GM10248 (cell line): ENCODE measurements around the gene LTN1.
"Not testable (repeated sequence)": the region's sequence is repeated elsewhere in the genome, so short reads cannot be mapped to it uniquely, and the experiment has no call there.

Source experiments
- CTCF ChIA-PET: fragments of 300-600 bp; sonication (Branson Sonifier 250); formaldehyde crosslinking; extraction: SDS; loops from one replicate; lab custom pipeline; 2021; ENCODE audit warnings: antibody characterized with exemption; lab: Yijun Ruan, JAX
- POLR2A ChIA-PET: fragments of 350-650 bp; sonication (Branson Sonifier 250); formaldehyde crosslinking; extraction: SDS; loops from one replicate; lab custom pipeline; 2020; ENCODE audit warnings: antibody characterized with exemption; lab: Yijun Ruan, JAX
- DNase-seq: peaks from one replicate; pipeline ENCODE4 v3.0.0; 2012; ENCODE audit errors: extremely low spot score
- TF ChIP-seq, protein P1 (sequence below): IDR thresholded peaks from 2 replicates; pipeline ENCODE4 v1.5.1; 2012; ENCODE audit warnings: mild to moderate bottlenecking, low read depth; ENCODE audit errors: extremely low read depth, missing control alignments, control extremely low read depth

The LTN1 gene

DNA sequence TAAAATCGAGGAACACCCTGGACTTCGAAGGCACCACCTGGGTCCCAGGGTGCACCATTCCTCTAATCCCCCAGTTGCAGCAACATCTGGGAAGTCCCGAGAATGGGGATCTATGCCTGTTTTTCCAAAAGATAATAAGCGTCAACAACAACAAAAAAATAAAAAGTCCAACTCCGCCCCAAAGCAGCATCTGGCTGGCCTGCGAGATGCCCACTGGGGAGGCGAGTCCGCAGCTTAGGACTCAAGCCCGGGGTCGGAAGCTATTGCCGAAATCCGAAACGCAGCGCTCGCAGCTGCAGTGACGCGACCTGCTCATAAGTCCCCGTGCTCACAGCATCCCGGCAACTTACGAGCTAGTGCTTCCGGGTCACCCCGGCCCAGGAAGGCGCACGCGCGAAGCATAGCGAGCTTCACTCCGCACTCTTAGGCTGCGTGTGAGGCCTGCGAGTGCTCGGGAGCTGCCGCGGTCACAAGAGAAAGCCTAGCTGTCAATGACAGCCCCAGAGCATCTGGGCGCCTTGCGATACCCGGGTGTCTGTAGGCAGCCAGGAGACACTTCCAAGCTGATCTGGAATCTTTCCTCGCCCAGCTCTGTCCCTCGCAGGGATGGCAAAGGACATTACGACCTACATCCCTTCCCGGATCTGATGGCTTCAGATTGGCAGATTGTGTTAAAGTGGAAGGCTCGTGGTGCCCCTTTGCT lies 9.9 kb upstream of the LTN1 start:
- POLR2A ChIA-PET = interaction anchor here (0.7 to 1.2 kb wide), 5 partner anchors 10 to 148 kb away, joined by 3 to 14 read pairs (median 12); partner anchors contain the start of genes LTN1, RWDD2B and USP16
- CTCF ChIA-PET = interaction anchor here (0.8 to 1.3 kb wide), 5 partner anchors 10 to 35 kb away, joined by 3 to 7 read pairs (median 4); partner anchors contain the start of genes LTN1, RWDD2B and USP16
- TF ChIP-seq, protein P1, sequence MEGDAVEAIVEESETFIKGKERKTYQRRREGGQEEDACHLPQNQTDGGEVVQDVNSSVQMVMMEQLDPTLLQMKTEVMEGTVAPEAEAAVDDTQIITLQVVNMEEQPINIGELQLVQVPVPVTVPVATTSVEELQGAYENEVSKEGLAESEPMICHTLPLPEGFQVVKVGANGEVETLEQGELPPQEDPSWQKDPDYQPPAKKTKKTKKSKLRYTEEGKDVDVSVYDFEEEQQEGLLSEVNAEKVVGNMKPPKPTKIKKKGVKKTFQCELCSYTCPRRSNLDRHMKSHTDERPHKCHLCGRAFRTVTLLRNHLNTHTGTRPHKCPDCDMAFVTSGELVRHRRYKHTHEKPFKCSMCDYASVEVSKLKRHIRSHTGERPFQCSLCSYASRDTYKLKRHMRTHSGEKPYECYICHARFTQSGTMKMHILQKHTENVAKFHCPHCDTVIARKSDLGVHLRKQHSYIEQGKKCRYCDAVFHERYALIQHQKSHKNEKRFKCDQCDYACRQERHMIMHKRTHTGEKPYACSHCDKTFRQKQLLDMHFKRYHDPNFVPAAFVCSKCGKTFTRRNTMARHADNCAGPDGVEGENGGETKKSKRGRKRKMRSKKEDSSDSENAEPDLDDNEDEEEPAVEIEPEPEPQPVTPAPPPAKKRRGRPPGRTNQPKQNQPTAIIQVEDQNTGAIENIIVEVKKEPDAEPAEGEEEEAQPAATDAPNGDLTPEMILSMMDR = no peak
- DNase-seq = peak; percentile 94

DNA sequence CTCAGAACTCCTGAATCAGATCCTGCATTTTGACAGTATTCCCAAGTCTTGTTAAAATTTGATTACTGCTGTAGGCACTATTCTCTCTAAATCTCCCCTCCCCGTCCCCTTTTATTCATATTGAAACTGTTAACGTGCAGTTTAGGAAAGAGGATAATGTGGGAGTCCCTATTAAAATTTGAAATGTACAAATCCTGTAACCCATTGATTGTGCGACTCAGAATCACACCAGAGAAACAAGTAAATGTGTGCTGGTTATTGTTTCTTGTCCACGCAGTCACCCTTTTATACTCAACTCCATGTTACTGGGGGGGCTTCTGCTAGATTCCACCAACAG lies 584 bp upstream of the LTN1 start:
- POLR2A ChIA-PET = interaction anchor here (0.9 to 2.3 kb wide), 3 partner anchors 9 to 26 kb away, joined by 3 to 14 read pairs (median 6); partner anchors contain the start of gene RWDD2B
- TF ChIP-seq, protein P1 = no peak
- no peak for DNase-seq
- CTCF ChIA-PET = interaction anchor here (1.1 to 1.8 kb wide), 5 partner anchors 9 to 33 kb away, joined by 3 to 5 read pairs (median 4); partner anchors contain the start of gene RWDD2B

DNA sequence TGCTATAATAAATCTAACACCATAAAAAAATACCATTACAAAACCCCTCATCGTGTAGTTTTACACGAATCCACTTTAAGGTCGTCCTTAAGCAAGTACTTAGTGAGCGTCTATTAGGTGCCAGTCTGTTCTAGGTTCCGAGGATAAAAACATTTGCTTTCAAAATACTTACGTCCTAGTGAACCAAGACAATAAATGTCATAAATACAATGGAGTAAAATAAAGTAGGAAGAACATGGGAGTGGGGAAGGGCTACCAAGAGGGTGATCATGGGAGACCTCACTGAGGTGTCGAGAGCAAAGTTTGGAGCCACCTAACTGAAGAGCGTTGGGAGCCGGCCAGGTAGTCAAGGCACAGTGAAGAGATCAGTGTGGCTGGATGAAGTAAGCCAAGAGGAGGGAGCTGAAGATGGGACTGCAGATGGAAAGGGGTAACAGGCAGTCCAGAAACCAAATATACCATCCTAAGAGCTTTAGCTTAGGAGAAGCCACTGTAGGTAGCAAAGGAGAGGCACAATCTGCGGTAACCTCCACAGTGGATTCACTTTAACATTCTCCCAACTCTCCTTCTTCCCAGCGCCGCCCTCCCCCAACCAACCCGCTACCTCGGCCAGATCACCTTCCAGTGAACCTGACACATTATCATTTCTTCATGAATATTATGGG lies 684 bp downstream of the LTN1 start:
- ChIA-PET CTCF (interaction anchor here (1.1 to 1.8 kb wide), 4 partner anchors 11 to 32 kb away, joined by 3 to 5 read pairs (median 4); partner anchors contain the start of gene RWDD2B), POLR2A (interaction anchor here (2.3 kb wide), 1 partner anchor 11 kb away, joined by 14 read pairs; no protein-coding TSS in a partner anchor)
- no peak for DNase-seq
- TF ChIP-seq, protein P1 = no peak

DNA sequence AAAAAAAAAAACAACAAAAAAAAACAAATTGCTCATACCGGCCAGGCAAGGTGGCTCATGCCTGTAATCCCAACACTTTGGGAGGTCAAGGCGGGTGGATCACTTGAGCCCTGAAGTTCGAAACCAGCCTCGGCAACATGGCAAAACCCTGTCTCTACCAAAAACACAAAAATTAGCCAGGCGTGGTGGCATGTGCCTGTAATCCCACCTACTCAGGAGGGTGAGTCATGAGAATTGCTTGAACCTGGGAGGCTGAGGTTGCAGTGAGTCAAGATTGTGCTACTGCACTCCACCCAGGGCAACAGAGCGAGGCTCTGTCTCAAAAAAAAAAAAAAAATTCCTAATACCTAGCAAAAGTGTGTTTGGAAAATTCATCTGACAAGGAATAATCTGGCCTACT lies 4.5 kb downstream of the LTN1 start:
- DNase-seq, POLR2A ChIA-PET, CTCF ChIA-PET: not testable (repeated sequence)

DNA sequence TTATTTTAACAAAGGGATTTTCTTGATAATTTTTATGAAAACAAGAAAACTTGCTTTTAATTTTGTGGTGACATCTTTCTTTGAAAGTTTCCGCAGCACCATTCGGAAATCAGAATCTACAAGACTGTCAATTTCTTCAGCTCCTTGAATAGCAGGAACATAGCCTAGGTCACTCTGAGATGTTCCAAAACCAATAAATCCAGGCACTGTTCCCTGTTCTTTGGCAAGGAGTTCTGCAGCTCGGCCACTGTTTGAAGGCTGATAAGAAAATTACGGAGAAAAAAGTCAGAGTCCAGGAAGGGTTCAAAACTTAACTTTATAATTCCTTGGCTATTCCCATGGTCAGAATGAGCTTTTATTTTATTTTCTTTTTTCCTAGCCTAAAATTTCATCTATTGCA lies 6.0 kb downstream of the LTN1 start:
- CTCF ChIA-PET = interaction anchor here (0.7 to 1.0 kb wide), 2 partner anchors 12 to 16 kb away, joined by 4 read pairs; no protein-coding TSS in a partner anchor
- POLR2A ChIA-PET = no interaction called here
- TF ChIP-seq, protein P1 = no peak
- no peak for DNase-seq

DNA sequence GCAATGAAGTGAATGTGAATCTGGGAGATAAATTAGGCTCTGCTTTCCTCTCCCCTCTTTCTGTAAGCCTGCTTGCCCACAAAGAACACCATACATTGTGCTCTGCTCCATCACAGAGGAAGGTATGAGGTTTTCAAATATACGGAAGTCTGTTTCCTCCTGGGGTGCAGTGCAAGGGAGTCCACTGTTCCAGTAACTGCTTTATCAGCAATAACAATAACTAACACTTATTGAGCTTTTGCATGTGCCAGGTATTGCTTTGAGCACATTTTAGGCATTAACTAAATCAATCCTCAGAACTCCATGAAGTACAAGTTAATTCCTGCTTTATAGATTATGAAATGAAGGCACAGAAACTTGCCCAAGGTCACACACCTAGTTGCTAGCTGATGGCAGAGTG lies 10.0 kb downstream of the LTN1 start:
- CTCF ChIA-PET = interaction anchor here (0.8 to 2.8 kb wide), 4 partner anchors 8 to 19 kb away, joined by 4 to 14 read pairs (median 4); no protein-coding TSS in a partner anchor
- TF ChIP-seq, protein P1 = no peak
- POLR2A ChIA-PET = no interaction called here
- DNase-seq = no peak
